GM12865 (cell line): ENCODE results near the gene DCAF10.

Experiments
- DNase-seq: peaks from one replicate; pipeline ENCODE4 v3.0.0; 2010; ENCODE audit warnings: low read depth
- H3K4me3 ChIP-seq: 2 replicates; pipeline ENCODE4 v1.5.1; 2011; ENCODE audit warnings: mild to moderate bottlenecking, low read depth, low read length, control low read depth
- CTCF ChIP-seq: IDR thresholded peaks from 2 replicates; pipeline ENCODE4 v1.5.1; 2011; ENCODE audit warnings: low read length, control low read depth, low read depth, inconsistent platforms; ENCODE audit not compliant: insufficient read depth; ENCODE audit errors: missing control alignments

Gene DCAF10

GRCh38 chr9:37892063-37892462 lies 91.5 kb downstream of the DCAF10 start:
- TF ChIP-seq CTCF, result no peak
- no peak for DNase-seq
- no peak overlapping the region for H3K4me3 ChIP-seq

GRCh38 chr9:37897665-37898064 lies 97.1 kb downstream of the DCAF10 start:
- no peak overlapping the region for H3K4me3 ChIP-seq
- no peak for DNase-seq
- TF ChIP-seq CTCF, result no peak

- no peak for TF ChIP-seq CTCF
- no peak for DNase-seq
- H3K4me3 ChIP-seq, result no peak overlapping the region
Observed at GRCh38 chr9:37899041-37899440, 98.4 kb downstream of the DCAF10 start.

- peak overlapping the region; percentile 75 for H3K4me3 ChIP-seq
- TF ChIP-seq CTCF, result no peak
- DNase-seq, result no peak
Observed at GRCh38 chr9:37902131-37902530, 101.5 kb downstream of the DCAF10 start.

- peak; percentile 44 for DNase-seq
- no peak for TF ChIP-seq CTCF
- peak overlapping the region; percentile 75 for H3K4me3 ChIP-seq
Observed at GRCh38 chr9:37902796-37903646, 102.4 kb downstream of the DCAF10 start.

- peak within 1 kb of the TSS; percentile 75 for H3K4me3 ChIP-seq
- peak; percentile 99 for TF ChIP-seq CTCF
- DNase-seq, result peak; percentile 98
Observed at GRCh38 chr9:37903647-37904444, 103.2 kb downstream of the DCAF10 start, which contains the start of gene SLC25A51. Gene SLC25A51, minus strand, starts transcription at chr9:37904127. Its CDS starts 15,577 bp downstream, at chr9:37888550.
